HL-60/S4 treated with phorbol 12-myristate 13-acetate at 8.2 ng/mL for 4 days and 3 days (cell line): ENCODE measurements around the gene SDC3.

Source experiments
- in situ Hi-C: fragments of 300-500 bp; cut with MboI; formaldehyde crosslinking; loops from 2 replicates; pipeline ENCODE4 v1.15.0; 2022; ENCODE audit warnings: low sequenced_read_pairs

Gene SDC3

GRCh38 chr1:30905403-30905802 lies 3.2 kb downstream of the SDC3 start:
- in situ Hi-C loops, result no loop called here

- in situ Hi-C loops, result no loop called here
These were observed 3.6 kb downstream of the SDC3 start for GRCh38 chr1:30904962-30905335.

- in situ Hi-C loops, result no loop called here
These were observed 4.2 kb downstream of the SDC3 start for GRCh38 chr1:30904191-30904961.

GRCh38 chr1:30903343-30904034 lies 5.1 kb downstream of the SDC3 start:
- in situ Hi-C loops, result no loop called here

- in situ Hi-C loops, result no loop called here
These were observed 5.8 kb downstream of the SDC3 start for GRCh38 chr1:30902593-30903290.

- in situ Hi-C loops, result no loop called here
These were observed 6.6 kb downstream of the SDC3 start for GRCh38 chr1:30901798-30902581.

- in situ Hi-C loops, result no loop called here
These were observed 7.5 kb downstream of the SDC3 start for GRCh38 chr1:30900931-30901560.

- in situ Hi-C loops, result no loop called here
These were observed 8.1 kb downstream of the SDC3 start for GRCh38 chr1:30900486-30900885.

- in situ Hi-C loops, result no loop called here
These were observed 8.8 kb downstream of the SDC3 start for GRCh38 chr1:30899577-30900389.

GRCh38 chr1:30898031-30898815 lies 10.3 kb downstream of the SDC3 start:
- in situ Hi-C loops, result no loop called here

GRCh38 chr1:30896905-30897304 lies 11.7 kb downstream of the SDC3 start:
- in situ Hi-C loops, result no loop called here

GRCh38 chr1:30895944-30896660 lies 12.5 kb downstream of the SDC3 start:
- in situ Hi-C loops, result no loop called here

- in situ Hi-C loops, result no loop called here
These were observed 13.1 kb downstream of the SDC3 start for GRCh38 chr1:30895382-30895943.

- in situ Hi-C loops, result no loop called here
These were observed 14.0 kb downstream of the SDC3 start for GRCh38 chr1:30894508-30894973.

GRCh38 chr1:30893776-30894507 lies 14.6 kb downstream of the SDC3 start:
- in situ Hi-C loops, result no loop called here

GRCh38 chr1:30892671-30893073 lies 15.9 kb downstream of the SDC3 start:
- in situ Hi-C loops, result no loop called here

- in situ Hi-C loops, result no loop called here
These were observed 17.4 kb downstream of the SDC3 start for GRCh38 chr1:30891227-30891552.
